ENCODE measurements around the gene CHMP3. TPM values are rescaled to one million over a fixed set of nuclear protein-coding genes. Genes with fewer than 3 reads are reported as not detected.

Gene CHMP3
- total RNA-seq, 1 donor from 2014 or later: 83.7 TPM

DNA sequence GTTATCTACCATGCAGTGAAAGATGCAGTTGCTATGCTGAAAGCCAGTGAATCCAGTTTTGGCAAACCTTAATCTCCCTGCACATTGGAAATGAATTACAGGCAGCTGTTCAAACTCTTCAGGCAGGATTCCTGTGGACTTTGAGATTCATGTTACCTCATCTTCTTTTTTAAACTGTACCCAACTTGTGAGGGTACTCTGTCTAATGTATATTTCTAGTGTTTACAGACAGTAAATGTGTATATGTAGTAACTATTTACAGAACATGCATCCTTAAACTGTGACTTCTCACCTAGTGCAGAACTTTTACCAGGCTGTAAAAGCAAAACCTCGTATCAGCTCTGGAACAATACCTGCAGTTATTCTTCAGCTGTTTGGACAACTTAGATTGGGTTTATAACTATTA, 71.2 kb downstream of the CHMP3 start:
- peaks cover 42% of the 10 kb centered on the region for H3K36me3 Mint-ChIP-seq (ENCODE audit: low read depth)
- H3K9me3 Mint-ChIP-seq: peaks cover 3% of the 10 kb centered on the region
- no peak overlapping the region for H3K27ac Mint-ChIP-seq (ENCODE audit: unreplicated experiment)

DNA sequence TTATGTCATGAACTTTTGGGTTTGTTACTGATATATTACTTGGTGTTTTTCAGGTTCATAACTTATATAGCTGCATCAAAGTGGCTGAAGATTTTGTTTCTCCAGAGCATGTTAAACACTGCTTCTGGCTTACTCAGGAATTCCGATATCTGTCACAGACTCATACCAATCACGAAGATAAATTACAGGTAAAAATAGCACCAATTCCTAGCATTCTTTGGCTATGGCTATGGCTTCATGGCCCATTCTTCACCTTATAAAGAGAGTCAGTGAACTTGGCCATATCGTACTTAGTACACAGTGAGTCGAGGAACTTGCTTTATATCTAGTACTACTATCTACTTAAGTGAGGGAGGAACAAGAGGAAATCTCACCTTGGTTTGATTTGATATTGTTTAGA, 72.2 kb downstream of the CHMP3 start:
- no peak for DNase-seq (ENCODE audit: low read depth, low spot score)
- peaks cover 42% of the 10 kb centered on the region for H3K36me3 Mint-ChIP-seq (ENCODE audit: low read depth)
- no peak for TF ChIP-seq CTCF (conservative IDR thresholded peaks at IDR 0.05)
- H3K4me3 Mint-ChIP-seq: no peak overlapping the region
- no peaks in the 10 kb centered on the region for H3K27me3 Mint-ChIP-seq (ENCODE audit: low read depth)
- peaks cover 3% of the 10 kb centered on the region for H3K9me3 Mint-ChIP-seq
- H3K4me1 Mint-ChIP-seq: no peaks in the 10 kb centered on the region
- peak overlapping the region; percentile 30 for H3K27ac Mint-ChIP-seq (ENCODE audit: unreplicated experiment)

More for the DNA sequence above, 71.2 kb downstream of the CHMP3 start:
- TF ChIP-seq CTCF (conservative IDR thresholded peaks at IDR 0.05): no peak
- Mint-ChIP-seq H3K4me3 (no peak overlapping the region), H3K4me1 (no peaks in the 10 kb centered on the region), H3K27me3 (ENCODE audit: low read depth) (no peaks in the 10 kb centered on the region)
- DNase-seq (ENCODE audit: low read depth, low spot score): no peak

DNA sequence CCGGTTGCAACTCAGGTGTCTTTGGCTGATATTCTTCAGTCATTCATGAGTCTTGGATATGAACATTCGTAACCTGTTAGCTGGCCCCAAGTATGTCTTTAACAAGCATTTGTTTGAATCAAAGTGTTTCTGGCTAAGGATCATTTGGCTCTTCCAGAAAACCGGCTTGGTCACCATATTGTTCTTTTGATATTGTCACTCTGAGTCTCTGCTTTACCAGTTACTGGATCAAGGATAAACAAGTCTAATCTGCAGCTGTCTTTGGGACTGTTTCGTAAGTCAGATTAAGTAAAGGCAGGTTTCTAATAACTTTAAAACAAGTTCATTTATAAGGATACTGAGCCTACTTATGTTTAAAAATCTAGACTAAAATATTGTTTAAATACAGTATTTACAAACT, 73.0 kb downstream of the CHMP3 start:
- DNase-seq (ENCODE audit: low read depth, low spot score): no peak
- Mint-ChIP-seq H3K4me1 (no peaks in the 10 kb centered on the region), H3K36me3 (ENCODE audit: low read depth) (peaks cover 39% of the 10 kb centered on the region), H3K4me3 (no peak overlapping the region), H3K9me3 (no peaks in the 10 kb centered on the region), H3K27ac (ENCODE audit: unreplicated experiment) (no peak overlapping the region), H3K27me3 (ENCODE audit: low read depth) (no peaks in the 10 kb centered on the region)
- TF ChIP-seq CTCF (conservative IDR thresholded peaks at IDR 0.05): no peak

DNA sequence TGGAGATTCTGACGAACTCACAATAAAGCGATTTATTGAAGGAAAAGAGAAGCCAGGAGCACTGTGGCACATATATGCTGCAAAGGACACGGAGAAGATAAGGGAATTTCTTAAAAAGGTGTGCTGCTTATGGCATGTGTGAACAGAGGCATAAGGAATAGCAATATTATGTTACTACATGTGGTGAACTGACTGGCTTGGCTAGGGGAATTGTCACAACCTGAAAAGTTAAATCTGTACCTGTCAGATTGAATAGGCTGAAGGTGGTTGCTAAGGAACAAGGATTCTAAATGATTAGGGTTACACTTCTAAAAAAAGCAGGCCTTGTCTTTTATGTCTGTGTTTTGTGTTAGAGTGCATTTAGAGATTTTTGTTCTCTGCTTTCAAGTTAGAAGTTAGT, 73.7 kb downstream of the CHMP3 start:
- TF ChIP-seq CTCF (conservative IDR thresholded peaks at IDR 0.05): no peak
- H3K27ac Mint-ChIP-seq (ENCODE audit: unreplicated experiment): no peak overlapping the region
- no peaks in the 10 kb centered on the region for H3K4me1 Mint-ChIP-seq
- H3K36me3 Mint-ChIP-seq (ENCODE audit: low read depth): peaks cover 39% of the 10 kb centered on the region
- no peak for DNase-seq (ENCODE audit: low read depth, low spot score)
- no peaks in the 10 kb centered on the region for H3K27me3 Mint-ChIP-seq (ENCODE audit: low read depth)
- no peaks in the 10 kb centered on the region for H3K9me3 Mint-ChIP-seq
- no peak overlapping the region for H3K4me3 Mint-ChIP-seq

GRCh38 chr2:86488561-86489250, 74.5 kb downstream of the CHMP3 start:
- no peak overlapping the region for H3K4me3 Mint-ChIP-seq
- H3K4me1 Mint-ChIP-seq: no peaks in the 10 kb centered on the region
- TF ChIP-seq CTCF (conservative IDR thresholded peaks at IDR 0.05): no peak
- peak overlapping the region; percentile 65 for H3K27ac Mint-ChIP-seq (ENCODE audit: unreplicated experiment)
- no peaks in the 10 kb centered on the region for H3K27me3 Mint-ChIP-seq (ENCODE audit: low read depth)
- H3K36me3 Mint-ChIP-seq (ENCODE audit: low read depth): peaks cover 37% of the 10 kb centered on the region
- no peaks in the 10 kb centered on the region for H3K9me3 Mint-ChIP-seq
- no peak for DNase-seq (ENCODE audit: low read depth, low spot score)
